ENCODE measurements around the gene KCNAB1.

The KCNAB1 gene

DNA sequence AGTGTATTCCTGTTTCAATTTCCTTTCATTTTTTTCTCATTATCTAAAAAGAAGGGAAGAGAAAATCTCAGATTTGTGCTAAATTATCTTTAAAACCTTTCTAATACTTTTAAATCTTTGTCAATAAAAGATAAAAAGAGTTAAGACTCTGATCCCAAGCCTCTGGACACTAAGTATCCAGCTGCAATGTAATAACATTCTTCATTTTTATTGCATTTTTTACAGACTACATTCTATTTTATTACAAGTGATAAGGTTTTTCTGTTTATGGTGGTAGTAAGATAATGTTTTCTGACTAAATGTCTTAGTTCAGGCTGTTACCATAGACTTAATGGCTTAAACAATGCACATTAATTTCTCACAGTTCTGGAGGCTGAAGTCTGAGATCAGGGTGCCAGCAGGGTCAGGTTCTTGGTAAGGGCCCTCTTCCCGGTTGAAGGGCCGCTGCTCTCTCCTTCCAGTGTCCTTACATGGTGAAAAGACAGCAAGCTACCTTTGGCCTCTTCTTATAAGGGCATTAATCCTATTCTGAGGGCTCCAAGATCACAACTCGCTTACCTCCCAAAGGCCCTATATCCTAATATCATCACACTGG is 19.7 kb downstream of the KCNAB1 start:
- no peak for DNase-seq

DNA sequence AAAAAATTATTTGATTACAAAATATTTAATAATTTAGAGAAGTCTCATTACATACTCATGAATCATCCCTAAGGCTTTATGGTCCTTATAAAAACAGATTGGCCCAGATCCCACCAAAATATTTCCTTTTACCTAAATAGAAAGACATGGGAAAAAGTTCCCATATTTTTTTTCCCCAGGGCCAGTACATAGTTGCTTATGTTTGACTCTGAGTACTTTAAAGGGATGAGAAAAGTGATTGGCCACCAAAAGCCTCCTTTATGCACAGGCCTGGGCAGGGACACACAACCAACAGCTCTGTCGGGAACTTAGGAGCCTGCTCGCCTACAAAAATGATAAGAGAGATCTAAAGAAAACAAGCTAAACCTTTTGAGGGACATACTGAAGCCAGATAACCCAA is 22.3 kb downstream of the KCNAB1 start:
- DNase-seq, result no peak

DNA sequence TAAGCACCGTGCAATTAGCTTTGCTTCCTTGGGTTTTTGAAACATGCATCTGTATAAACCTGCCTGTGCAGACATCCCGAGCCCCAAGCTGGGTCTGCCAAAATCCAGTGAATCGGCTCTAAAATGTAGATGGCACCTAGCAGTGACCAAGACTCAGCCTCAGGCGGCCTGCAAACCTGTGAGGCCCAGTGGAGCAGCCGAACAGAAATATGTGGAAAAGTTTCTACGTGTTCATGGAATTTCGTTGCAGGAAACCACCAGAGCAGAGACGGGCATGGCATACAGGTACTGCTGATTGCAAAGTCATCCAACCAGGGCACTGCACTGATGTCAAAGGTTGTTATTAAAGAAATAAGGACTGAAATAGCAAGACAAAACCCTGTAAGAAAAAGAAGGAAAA is 22.8 kb downstream of the KCNAB1 start:
- DNase-seq, result no peak

DNA sequence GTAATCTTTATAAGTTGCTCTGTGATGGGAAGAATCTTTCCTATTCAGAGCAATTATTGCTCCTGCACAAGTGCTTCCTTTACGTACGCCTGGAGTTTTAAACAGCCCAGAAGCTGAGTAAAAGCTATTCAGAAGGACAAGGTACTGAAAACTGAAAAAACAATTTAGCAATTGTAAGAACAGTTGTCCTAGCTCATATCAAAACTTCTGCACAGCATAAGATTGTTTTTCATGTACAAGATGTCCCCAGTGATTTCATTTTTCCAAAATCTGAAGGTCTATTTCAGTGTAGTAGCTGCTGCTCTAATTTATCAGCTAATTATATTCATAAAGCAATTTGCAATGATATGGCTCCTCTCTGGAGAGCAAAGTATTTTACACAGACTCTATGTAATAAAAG is 23.7 kb downstream of the KCNAB1 start:
- DNase-seq, result no peak

DNA sequence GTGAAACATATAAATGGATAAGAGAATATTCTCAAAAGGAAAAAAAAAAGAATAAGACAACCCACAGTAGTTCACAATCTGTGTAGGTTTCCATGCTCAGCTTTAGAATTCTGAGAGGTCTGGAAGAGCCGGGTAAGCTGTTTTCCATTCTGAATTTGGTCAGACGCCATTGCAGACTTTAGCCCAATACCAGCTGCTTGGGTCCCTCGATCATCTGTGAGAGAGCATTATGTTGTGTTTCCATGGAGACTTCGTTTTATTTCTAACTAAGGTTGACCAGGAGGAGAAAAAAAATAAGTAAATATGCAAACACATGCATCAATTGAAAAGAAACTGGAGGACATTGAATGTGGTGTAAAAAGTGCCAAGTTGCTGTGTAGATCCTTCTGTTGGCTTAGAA is 25.5 kb downstream of the KCNAB1 start:
- DNase-seq, result no peak

DNA sequence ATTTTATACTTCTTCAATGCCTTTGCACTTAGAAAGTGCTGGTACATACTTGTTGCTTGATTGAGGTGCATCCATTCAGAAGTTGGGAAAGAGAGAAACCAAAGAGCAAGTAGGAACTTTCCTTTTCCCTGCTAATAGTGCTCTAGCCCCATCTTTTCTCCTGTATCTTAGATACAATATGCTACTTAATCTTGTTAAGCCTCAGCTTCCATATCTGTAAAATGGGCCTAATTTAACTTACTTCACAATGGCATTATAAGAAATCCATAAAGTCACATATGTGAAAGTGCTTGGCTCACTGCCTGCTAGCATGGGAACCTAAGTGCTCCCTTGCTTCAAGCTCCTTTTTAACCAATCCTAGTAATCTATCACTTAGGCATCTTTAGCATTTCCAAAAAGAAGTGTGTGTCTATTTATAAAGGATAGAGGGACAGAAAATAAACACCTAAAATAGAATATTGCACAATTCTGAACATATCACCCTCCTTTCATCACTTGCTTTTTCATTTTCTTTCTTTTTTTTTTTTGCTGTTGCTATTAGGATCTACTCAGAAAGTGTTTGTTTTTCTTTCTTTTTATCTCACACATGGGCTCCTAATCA is 28.1 kb downstream of the KCNAB1 start:
- DNase-seq, result no peak

DNA sequence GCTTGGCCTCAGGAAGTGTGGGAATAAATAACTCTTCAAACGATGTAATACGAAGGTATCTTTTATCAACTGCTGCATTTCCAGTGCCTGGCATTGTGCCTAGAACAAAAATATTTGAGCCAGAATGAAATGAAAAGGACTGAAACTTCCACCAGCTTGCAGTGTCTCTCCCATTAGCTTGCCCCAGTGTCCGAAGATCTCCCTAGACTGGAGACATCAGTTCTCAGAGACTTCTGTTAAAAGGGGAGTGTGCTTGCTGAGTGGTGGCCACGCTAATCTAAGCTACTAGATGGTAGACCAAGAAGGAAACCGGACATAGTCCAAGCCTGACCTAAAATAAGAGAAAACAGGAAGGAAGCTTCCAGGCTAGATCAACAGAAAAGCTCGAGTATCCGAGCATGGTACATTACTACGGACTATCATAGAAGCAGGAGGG is 28.6 kb downstream of the KCNAB1 start:
- DNase-seq, result no peak

DNA sequence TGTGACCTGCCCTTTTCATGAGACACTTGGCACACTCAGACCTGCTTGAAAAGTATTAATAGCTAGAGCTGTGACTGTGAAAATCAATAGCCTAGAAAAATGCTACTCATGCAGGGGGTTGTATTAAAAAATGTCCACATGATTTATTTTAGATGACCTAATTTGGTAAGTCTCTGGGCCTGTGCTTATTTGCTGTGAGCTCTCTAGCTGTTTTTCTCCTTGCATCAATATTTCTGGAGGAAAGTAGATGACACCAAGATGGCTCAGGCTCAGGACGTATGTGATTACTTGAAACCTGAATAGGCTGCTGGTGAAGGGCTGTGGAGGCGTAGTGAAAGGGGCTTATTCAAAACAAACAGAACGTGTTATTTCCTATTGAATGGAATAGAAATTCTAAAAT is 29.5 kb downstream of the KCNAB1 start:
- DNase-seq, result no peak

DNA sequence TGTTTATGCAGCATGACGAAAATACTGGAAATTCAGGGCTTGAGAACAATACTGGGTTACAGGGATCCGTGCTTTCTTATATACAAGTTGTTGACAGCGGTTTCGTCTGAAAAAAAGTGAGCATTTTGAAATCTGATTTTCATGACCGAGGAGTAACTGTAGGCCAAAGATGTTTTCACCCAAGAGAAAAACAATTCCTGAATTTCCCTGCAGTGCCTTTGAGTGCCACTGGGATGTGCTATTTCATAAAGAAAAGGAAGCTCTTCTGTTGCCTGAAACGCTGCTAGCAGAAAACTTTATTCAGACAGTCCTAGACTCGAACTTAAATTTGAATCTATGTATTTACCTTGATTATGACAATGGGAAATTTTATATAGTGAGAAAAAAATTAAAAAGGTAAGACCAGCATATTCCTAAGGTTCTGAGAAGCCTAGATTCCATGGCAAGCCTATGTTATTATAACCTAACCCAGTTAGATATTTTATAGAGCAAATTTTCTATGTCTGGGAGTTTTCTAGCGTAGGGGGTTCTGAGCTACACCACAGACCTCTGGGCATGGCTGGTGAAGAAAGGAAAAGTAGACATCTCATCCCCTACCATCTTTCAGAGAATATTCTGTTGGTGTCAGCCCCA is 30.2 kb downstream of the KCNAB1 start:
- peak; percentile 21 to 38 for DNase-seq

DNA sequence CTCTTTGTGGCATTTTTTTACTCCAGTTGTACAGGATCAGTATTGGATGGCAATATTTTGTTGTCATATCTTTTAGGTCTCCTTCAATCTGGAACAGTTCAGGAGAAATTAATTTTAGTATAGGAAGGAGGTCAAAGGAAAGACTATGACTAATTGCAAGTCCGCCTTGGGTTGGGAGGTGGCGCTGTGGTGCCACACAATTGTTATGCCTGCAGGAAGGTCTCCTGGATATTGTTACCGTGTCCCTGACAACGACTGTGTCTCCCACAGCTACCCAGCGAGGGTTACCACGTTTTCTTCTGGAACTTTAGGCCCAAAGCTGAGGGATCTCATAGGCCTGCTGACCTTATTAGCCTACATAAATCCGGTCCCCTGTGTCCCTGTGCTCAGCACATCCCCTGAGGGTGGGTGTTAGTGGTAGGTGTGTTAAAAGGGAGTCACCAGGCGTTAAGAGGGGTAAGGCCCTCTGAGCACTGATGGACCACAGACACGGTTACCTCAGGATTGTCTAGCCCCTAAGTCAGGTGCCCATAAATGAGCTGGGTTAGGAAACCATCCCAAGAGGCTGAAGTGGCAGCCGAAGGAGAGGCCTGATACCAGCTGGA is 31.5 kb downstream of the KCNAB1 start:
- DNase-seq, result peak; percentile 33 to 44

DNA sequence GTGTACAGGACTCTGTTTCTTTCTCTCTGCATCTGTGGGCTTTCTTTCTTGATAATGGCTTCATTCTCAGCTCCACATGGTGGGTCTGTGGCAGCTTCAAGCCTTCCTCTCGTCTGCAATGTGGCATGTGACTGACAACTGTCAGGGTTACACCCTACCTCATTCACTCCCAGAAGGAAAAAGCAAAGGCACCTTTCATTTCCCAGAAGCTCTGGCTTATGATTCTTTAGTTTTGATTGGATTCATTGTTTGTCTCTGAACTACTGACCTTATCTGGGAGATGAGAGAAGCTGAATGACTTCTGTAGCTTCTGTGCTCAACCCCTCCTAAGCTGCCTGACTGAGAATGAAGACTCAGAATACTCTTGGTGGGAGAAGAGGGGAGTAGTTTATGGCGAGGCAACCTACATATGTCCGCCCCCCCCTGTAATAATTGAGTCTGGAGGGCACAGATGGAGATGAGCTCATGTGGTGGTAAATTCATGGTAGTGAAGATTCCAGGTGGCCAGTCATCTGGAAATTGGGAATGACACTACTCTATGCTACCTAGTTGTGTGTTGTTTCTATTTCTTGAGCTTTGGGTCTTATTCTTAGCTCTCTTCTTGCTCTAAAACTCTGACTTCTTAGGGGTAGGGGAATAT is 38.4 kb downstream of the KCNAB1 start:
- no peak for DNase-seq

DNA sequence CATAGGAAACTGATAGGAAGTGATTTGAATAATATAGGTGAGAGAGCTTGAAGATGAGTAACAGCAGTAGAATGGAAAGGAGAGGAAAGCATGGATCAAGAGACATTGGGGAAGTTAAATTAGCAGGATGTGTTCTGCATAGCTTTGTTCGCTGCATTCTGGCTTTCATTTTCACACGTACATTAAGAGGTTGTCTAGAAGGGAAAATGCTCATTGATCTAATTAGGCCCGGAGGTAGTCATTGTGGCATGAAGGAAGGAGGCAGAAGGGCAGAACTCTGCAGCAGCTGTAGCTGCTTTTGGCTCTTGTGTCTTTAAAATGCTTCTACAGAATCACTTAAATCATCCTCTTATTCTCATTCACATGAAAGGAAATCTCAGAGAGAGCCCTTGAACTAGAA is 40.3 kb downstream of the KCNAB1 start:
- no peak for DNase-seq

DNA sequence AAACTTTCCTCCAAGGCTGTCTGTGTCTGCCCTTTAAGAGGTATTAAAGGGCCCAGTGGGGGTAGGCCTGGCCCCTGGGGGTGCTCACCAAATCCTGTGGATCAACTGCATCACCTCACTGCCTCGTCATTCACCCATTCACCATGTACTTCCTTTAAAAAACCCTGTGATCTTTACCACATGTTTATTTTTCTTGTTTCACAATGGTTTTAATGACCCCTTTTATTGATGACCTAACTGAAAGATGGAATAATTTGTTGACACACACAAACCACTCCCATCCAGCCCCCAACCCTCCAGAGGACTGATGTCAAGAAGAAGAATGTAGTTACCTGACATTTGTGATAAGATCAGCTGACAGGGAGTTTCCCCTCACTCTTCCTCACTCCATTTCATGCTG is 40.8 kb downstream of the KCNAB1 start:
- peak in 1 of 2 donors; percentile 13 for DNase-seq

DNA sequence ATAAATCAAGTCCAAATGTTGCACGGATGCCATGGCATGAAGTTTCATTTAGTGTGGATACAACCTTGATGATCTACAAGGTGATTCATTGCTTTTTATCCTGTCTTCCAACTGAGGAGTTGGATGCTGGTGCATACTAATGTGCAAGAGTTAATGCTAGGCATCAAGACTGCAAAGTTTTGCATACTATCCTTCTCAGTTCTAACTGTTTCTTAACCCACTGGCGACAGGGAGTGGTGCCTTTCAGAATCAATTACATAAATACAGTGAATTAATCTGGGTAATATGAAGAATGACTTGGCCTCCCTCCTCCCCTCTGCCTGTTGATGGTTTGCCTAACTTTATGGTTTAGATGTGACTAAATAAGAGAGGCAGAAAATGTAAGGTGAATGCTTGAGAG is 43.5 kb downstream of the KCNAB1 start:
- no peak for DNase-seq

DNA sequence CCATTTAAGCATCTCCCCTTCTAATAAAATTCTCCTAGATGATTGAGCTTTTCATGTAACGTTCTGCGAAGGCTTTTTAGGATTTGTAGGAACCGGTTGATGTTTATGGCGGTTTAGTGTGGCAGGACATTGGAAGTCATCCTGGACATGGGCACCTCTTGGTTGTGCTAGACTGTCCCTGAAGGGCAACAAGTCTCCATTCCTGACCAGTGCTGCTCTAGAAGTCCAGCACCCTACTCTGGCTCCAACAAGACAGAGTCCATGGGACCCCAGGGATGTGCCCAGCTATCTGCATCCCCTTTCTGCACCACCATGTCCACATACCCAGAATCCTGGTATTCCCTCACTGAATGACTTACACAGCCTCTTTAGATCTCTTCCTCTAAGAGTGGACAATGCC is 46.4 kb downstream of the KCNAB1 start:
- DNase-seq, result no peak

DNA sequence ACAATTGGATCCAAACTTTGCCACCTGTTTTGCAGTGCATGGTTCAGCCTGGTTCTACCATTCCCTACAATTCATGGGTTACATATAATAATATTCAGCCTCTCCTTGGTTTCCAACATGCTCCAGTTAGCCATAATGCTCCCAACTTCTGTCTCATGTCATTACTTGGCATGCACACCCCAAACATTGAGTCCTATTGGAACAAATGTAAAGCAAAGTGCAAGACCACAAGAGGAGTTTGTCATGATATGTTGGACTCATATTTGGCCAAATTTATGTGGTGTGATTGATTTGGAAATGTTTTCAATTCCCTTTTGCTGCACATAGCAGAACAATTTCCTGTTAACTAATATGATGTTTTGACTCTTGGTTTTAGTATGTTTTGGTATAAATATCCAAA is 50.2 kb downstream of the KCNAB1 start:
- DNase-seq, result no peak

DNA sequence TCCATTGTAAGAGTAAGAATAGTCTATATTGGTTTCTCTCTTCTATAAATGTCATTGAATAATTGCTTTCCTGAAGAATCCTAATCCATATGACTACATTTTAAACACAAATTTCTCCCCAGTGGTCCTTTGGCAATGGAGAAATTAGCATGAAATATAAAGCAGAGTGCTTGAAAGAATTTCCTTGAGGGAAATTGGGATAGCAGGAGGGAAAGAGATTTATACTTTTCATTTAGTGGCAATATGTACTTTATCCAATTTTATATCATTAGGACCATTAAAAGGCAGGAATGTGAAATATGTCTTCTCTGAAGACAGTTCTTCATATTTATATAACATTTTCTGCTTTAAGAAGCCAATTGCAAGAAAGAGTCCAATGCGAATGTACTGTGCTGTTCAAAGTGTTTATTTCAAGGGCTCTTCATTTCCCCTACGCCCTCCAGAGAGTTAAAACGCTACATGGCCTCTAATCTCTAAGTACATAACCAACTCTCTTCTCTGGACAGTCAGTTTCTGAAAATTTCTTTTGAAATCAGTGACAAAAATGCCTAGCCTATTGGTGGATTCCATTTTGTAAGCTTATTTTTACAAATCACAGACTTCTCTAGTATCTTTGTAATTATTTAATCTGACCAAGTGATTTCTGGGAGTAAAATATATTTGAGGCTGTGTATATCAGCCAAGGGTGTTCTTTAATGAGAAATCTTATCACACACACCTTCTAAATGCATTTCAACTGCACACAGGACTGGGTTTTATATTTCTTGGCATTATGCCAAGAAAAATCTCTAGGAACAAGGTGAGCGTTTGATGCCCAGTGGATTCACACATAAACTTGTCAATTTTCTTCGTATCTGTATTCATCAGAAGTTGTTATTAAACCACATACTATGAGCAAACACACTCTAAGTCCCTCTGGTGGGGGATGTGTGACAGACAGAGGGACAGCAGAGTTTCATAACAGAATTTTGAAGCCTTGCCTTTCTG is 51.2 kb downstream of the KCNAB1 start:
- no peak for DNase-seq

DNA sequence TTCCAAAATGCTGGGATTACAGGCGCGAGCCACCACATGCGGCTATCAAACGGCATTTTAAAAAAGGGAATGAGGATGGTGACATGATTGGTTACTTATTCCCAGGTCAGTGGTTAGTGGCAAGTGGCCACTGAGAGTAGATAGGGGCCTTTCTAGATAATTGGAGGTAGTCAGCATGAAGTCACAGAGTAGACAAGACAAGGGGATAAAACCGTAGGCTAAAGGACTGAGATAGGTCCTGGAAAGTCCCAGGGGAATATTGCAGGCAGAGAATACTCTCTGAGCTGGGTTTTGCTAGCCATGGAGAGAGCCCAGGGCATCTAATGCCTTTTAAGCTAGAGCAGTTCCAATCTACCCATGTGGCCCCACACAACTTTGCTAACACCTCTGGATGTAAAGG is 52.2 kb downstream of the KCNAB1 start:
- no peak for DNase-seq

DNA sequence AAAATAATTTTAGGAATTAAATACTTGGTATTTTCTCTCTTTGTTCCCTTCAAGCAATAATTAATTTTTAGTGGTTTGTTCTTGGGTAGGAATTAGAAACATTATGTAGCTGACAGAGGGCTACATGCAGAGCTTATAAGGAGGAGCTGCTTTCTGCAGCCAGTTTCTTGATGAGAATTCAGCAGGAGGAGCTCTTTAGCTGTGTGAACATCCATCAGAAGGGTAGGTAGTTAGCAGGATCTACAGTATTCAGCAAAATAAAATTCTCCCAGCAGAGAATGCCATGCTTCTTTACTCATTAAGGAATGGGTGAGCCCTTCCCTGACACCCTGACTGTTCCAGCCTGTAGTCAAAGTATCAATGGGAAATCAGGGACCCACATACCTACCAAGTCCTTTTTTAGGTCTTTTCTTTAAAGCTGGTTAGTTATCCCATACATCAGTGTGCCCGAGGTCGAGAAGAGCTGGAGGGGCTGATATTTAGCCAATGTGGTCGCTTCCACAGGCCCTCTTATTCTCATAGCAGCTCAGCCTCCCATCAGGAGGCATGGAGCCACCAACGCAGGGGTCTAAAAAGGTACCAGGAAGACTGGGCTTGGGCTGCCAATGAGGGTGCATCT is 54.0 kb downstream of the KCNAB1 start:
- DNase-seq, result no peak

DNA sequence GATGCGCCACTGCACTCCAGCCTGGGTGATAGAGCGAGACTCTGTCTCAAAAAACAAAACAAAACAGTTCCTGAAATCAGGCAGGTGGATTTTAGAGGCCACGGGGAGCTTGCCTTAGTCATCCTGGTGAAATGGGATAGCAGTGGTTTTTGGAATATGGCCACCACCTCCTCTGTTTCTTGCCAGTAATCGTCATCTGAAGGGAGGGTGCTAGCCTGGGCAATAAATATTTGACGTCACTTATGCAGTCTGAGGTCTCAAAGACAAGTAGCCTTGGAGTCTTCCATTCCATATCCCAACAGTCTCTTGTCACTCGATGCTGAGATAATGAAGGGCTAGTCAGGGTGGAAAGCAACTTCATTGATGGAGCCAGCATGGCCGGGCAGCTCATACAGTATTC is 55.2 kb downstream of the KCNAB1 start:
- DNase-seq, result no peak

DNA sequence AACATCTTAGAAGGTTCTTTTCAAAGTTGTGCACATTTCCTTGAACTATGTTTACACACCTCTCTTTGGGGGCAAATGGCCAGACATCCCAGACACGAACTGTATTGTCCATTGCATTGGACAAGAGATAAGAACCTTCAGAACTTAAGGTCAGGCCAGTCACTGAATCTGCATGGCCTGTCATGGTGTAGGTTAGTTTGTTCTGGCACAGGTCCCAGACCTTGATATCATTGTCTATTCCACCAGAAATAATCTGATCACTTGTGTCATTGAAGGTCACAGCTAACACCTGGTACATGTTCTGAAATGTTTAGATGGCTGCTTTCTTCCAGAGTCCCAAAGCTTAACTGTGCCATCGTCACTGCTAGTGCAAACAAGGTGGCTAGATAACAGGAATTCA is 55.7 kb downstream of the KCNAB1 start:
- DNase-seq, result no peak

DNA sequence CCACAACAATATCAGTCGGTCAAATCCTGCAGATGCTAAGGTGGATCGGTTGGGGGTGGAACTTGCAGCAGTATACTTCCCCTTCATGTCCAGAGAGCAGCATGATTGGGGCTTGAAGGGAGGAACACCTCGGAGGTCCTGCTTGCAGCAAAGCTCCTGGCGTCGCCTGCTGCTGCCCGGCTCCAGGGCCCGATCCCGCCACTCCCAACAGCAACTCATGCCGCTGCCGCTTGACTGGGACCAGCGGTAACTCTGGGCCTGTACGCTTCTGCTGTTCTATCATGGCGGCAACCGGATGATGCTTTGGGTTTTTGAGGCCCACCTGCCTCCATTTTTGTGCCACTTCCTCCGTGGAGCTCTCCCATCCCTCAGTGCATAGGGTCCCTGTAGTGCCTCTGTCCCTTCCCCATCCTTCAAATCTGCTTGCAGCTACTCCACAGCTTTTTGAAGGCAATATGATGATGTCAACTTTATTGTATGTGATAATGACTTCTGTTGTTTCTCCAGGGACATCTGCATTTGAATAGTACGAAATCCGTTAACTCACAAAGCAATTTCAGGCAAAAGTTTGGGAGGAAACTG is 56.3 kb downstream of the KCNAB1 start:
- no peak for DNase-seq
